Spinal cord (tissue), 10 donors: Measurements from ENCODE around the gene CACNA1B. TPM values are rescaled to one million over a fixed set of nuclear protein-coding genes. Genes with fewer than 3 reads are reported as not detected.
A peak's percentile ranks its signal among the peaks of the same experiment; 100 is the strongest.

Experiments used
- DNase-seq, 6 donors: peaks; one replicate each; pipeline versions ENCODE4 v3.0.0 to v3.0.0-alpha.2; 2013 to 2015; ENCODE audit warnings: low spot score in 6 of 6, low read depth in 4 of 6
- H3K27ac ChIP-seq: one replicate; pipeline ENCODE4 v1.5.1; 2013; ENCODE audit warnings: low read depth, low read length, control low read depth
- H3K27me3 ChIP-seq: one replicate; pipeline ENCODE4 v1.6.1; 2013; ENCODE audit warnings: low read length; ENCODE audit not compliant: control insufficient read depth, insufficient read depth
- H3K36me3 ChIP-seq: one replicate; pipeline ENCODE4 v1.6.1; 2013; ENCODE audit warnings: low read length; ENCODE audit not compliant: control insufficient read depth, insufficient read depth
- H3K4me1 ChIP-seq: one replicate; pipeline ENCODE4 v1.6.1; 2013; ENCODE audit warnings: low read length; ENCODE audit not compliant: control insufficient read depth, insufficient read depth
- H3K4me3 ChIP-seq: one replicate; pipeline ENCODE4 v1.5.1; 2013; ENCODE audit warnings: low read depth, low read length, control low read depth
- H3K9me3 ChIP-seq: one replicate; pipeline ENCODE4 v1.6.1; 2013; ENCODE audit warnings: low read length; ENCODE audit not compliant: control insufficient read depth, insufficient read depth
- WGBS: methylation state at CpG from one replicate; pipeline ENCODE4 v1.1.5; 2013; ENCODE audit warnings: missing lambda C conversion rate; ENCODE audit not compliant: insufficient coverage; 5-methylcytosine and 5-hydroxymethylcytosine counted together
- polyA plus RNA-seq, 2 donors: library from polyadenylated mRNA; unstranded; fragments of 120-200 nt; gene quantifications; one replicate each; pipeline ENCODE4 v1.2.1, GENCODE V29; 2013; ENCODE audit not compliant: insufficient read length in 2 of 2
- total RNA-seq, 2 donors: library from RNA; depleted of rRNA in 1 of 2; stranded (reverse); fragments of 120-200 nt in 1 of 2; fragments of >200 nt in 1 of 2; gene quantifications; one replicate each; pipeline versions ENCODE4 v1.2.3 to v1.2.4, GENCODE V29; 2013 to 2014
- donor health status: healthy.

Gene CACNA1B
- total and polyA plus RNA-seq, 4 donors, result 6.2 to 24.6 (median 19.6) TPM

DNA sequence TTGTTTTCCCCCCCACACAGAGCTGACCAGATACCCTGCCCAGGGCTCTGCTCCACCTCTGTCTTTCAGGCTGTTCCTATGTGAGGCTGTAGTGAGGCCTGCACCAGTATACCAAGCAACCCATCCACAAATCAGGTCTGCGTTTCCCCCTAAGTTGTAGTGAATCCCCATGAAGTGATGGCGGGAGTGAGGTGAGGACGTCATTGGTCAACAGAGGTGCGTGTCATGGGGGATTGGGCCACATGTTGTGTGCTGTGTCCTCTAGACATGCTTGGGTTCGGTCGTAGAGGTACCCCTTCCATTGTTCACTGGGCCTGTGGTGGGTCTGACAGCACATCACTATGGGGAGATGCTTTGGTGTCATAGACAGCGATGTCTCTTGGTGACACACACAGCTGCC lies 184.6 kb downstream of the CACNA1B start:
- 94% methylated on average over 6 of the region's 7 CpGs for WGBS
- no peaks in the 10 kb centered on the region for H3K27me3 ChIP-seq
- H3K27ac ChIP-seq, result no peak overlapping the region
- no peaks in the 10 kb centered on the region for H3K9me3 ChIP-seq
- no peaks in the 10 kb centered on the region for H3K4me1 ChIP-seq
- no peak overlapping the region for H3K4me3 ChIP-seq
- no peak for DNase-seq
- peaks cover 44% of the 10 kb centered on the region for H3K36me3 ChIP-seq

DNA sequence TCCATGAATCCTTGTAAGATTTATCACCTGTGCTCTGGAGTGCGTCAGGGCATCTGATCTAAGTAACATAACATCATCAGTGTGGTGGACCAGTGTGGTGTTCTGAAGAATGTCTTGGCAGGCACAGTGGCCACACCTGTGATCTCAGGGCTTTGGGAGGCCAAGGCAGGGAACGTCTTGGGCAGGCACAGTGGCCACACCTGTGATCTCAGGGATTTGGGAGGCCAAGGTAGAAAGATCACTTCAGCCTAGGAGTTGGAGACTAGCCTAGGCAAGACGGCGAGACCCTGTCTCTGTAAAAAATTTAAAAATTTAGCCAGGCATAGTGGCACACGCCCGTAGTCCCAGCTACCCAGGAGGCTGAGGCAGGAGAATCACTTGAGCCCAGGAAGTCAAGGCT lies 185.5 kb downstream of the CACNA1B start:
- Histone ChIP-seq H3K9me3 (no peaks in the 10 kb centered on the region), H3K36me3 (peaks cover 39% of the 10 kb centered on the region), H3K4me3 (no peak overlapping the region), H3K27me3 (no peaks in the 10 kb centered on the region), H3K27ac (no peak overlapping the region), H3K4me1 (no peaks in the 10 kb centered on the region)
- WGBS, result 90% methylated on average over 6 of the region's 6 CpGs
- no peak for DNase-seq

DNA sequence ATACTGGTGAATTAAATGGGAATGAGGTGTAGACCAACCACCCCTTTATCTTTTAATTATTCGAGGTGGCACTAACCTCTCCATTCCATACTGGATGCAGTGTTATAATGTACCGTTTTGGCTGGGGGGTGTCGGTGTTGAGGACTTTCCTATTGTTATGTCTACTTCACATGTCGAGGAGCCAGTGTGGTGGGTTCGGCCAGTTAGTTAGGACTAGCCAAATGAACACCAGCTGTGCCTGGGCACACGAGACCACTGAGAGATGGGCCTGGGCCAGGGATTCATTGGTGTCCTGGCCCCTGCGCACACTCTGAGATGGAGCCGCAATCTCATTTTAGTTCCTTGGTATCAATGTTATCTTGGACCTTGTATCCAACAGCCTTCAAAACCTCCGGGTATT lies 186.2 kb downstream of the CACNA1B start:
- Histone ChIP-seq H3K27ac (no peak overlapping the region), H3K36me3 (peaks cover 34% of the 10 kb centered on the region), H3K9me3 (no peaks in the 10 kb centered on the region), H3K4me3 (no peak overlapping the region), H3K27me3 (no peaks in the 10 kb centered on the region), H3K4me1 (peaks cover 4% of the 10 kb centered on the region)
- 91% methylated on average over 4 of the region's 9 CpGs for WGBS
- no peak for DNase-seq

DNA sequence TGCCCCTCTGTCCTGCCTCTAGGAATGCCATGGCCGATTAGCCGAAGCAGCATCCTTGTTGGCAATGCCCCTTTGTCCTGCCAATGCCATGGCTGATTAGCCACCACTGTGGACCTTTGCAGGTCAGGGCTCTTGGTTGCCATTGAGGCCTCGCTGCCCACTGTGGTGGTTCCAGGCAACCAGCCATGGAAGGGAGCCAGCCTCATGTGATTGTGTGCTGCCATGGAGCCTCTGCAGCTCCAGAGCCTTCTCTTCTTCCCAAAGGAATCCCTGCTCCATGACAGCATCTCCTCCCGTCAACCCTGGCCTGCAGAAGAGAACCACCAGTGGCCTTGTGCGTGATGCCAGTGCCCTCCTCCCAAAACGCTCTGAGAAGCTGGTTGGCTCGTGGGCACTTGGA lies 187.0 kb downstream of the CACNA1B start:
- Histone ChIP-seq H3K9me3 (no peaks in the 10 kb centered on the region), H3K27me3 (no peaks in the 10 kb centered on the region), H3K4me3 (no peak overlapping the region), H3K36me3 (peaks cover 34% of the 10 kb centered on the region), H3K4me1 (peaks cover 6% of the 10 kb centered on the region), H3K27ac (no peak overlapping the region)
- peak in 1 of 6 donors; percentile 7 for DNase-seq
- 78% methylated on average over 7 of the region's 7 CpGs for WGBS

- peaks cover 6% of the 10 kb centered on the region for H3K4me1 ChIP-seq
- no peak overlapping the region for H3K27ac ChIP-seq
- H3K27me3 ChIP-seq, result no peaks in the 10 kb centered on the region
- no peak overlapping the region for H3K4me3 ChIP-seq
- 85% methylated on average over 7 of the region's 9 CpGs for WGBS
- H3K9me3 ChIP-seq, result no peaks in the 10 kb centered on the region
- peaks cover 35% of the 10 kb centered on the region for H3K36me3 ChIP-seq
- DNase-seq, result no peak
These were observed 187.7 kb downstream of the CACNA1B start for GRCh38 chr9:138065287-138065686.

- Histone ChIP-seq H3K27ac (no peak overlapping the region), H3K4me1 (peaks cover 6% of the 10 kb centered on the region), H3K4me3 (no peak overlapping the region), H3K9me3 (no peaks in the 10 kb centered on the region), H3K27me3 (no peaks in the 10 kb centered on the region), H3K36me3 (peaks cover 30% of the 10 kb centered on the region)
- 85% methylated on average over 6 of the region's 6 CpGs for WGBS
- DNase-seq, result no peak
These were observed 188.5 kb downstream of the CACNA1B start for GRCh38 chr9:138066049-138066448.

- Histone ChIP-seq H3K27ac (no peak overlapping the region), H3K9me3 (no peaks in the 10 kb centered on the region), H3K36me3 (peaks cover 27% of the 10 kb centered on the region), H3K27me3 (no peaks in the 10 kb centered on the region), H3K4me3 (no peak overlapping the region), H3K4me1 (peaks cover 6% of the 10 kb centered on the region)
- WGBS, result 87% methylated on average over 11 of the region's 17 CpGs
- DNase-seq, result no peak
These were observed 190.2 kb downstream of the CACNA1B start for GRCh38 chr9:138067613-138068367.

DNA sequence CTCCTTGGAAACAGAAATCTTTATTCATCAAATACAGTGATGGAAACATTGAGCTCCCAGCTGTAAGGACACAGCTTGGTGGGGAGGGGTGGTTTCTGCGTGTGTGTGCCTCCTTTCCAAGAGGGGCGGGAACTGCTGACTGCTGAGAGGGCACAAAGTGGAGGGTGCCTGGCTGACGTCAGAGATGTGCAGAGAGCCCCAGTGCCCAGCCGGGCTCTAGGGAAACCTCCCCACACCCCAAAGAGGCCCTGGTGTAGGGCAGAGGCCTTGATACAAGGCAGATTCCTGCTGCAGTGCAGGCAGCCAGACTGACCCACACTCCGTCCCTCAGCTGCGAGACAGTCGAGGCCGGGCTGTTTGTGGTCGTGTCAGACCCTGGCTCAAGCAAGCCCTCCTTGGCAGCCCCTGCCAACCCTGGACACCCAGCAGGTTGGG lies 191.0 kb downstream of the CACNA1B start:
- 66% methylated on average over 6 of the region's 9 CpGs for WGBS
- H3K9me3 ChIP-seq, result no peaks in the 10 kb centered on the region
- H3K36me3 ChIP-seq, result peaks cover 28% of the 10 kb centered on the region
- H3K27ac ChIP-seq, result no peak overlapping the region
- H3K4me1 ChIP-seq, result peaks cover 6% of the 10 kb centered on the region
- DNase-seq, result peak in 1 of 6 donors; percentile 47
- H3K27me3 ChIP-seq, result no peaks in the 10 kb centered on the region
- no peak overlapping the region for H3K4me3 ChIP-seq

DNA sequence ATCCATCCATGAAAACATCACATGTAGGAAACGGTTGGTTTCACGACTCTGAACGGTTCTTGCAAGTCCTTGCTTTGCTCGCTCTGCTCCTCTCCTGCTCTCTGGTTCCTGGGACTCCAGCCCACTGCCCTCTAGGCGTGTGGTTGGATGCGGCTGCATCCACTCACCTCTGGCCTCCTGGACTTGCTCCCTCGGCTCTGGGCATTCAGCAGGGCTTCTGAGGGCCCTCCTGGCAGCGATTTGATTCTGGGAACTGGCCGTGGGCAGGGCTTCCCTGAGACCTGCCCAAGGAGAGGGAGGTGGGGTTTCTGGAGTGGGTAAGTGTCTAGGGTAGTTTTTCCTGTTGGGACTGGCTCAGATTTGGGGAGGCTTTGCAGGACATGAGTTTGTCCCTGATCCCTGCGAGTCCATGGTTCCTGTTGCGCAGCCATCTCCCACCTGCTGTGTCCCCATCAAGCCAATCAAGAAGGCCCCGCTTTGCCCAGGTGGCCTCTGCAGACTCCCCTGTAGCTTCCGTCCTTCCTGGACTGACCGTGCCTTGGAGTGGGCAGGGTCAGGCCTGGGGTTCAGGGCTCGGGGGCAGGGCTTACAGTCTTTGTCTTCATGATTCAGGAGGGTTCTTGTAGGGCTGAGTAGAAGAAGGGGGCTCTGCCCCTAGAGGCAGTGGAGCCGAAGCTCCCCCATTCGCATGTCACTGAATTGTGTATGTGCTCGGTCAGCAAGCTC lies 192.3 kb downstream of the CACNA1B start:
- Histone ChIP-seq H3K4me1 (peaks cover 6% of the 10 kb centered on the region), H3K27me3 (no peaks in the 10 kb centered on the region), H3K36me3 (peaks cover 33% of the 10 kb centered on the region), H3K27ac (no peak overlapping the region), H3K9me3 (no peaks in the 10 kb centered on the region), H3K4me3 (no peak overlapping the region)
- WGBS, result 71% methylated on average over 18 of the region's 18 CpGs
- DNase-seq, result no peak

DNA sequence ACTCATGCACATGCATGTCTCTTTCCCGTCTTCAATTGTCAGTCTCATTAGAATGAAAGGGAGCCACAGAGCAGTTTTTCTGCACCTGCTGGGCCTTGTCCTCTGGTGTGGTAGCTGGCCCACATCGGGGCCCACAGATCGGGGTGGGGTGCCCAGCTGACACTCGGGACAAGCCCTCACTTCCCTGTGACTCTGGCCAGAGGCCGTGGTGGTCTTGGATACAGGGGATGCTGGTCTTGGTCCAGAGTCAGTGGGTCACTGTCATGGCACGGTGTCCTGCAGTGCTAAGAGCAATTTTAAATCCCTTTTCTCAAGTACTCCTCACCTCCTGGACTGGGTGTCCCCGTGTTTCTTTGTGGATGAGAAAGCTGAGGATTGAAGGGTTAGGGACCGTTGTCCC lies 193.2 kb downstream of the CACNA1B start:
- Histone ChIP-seq H3K27ac (no peak overlapping the region), H3K9me3 (no peaks in the 10 kb centered on the region), H3K4me1 (peaks cover 6% of the 10 kb centered on the region), H3K27me3 (no peaks in the 10 kb centered on the region), H3K4me3 (no peak overlapping the region), H3K36me3 (peaks cover 33% of the 10 kb centered on the region)
- no peak for DNase-seq
- WGBS, result 79% methylated on average over 6 of the region's 8 CpGs
